ENCODE measurements around the gene ONECUT3. TPM values are rescaled to one million over a fixed set of nuclear protein-coding genes. Genes with fewer than 3 reads are reported as not detected.

Gene ONECUT3
- total RNA-seq, 4 donors from 2014 or later: 0.04 TPM; not detected in 3

GRCh38 chr19:1807695-1808394 is 54.5 kb downstream of the ONECUT3 start:
- TF ChIP-seq POLR2A (IDR thresholded peaks at IDR 0.05) (no peak), EP300 (IDR thresholded peaks at IDR 0.05) (no peak), CTCF (IDR thresholded peaks at IDR 0.05) (no peak), POLR2AphosphoS5 (IDR thresholded peaks at IDR 0.05) (no peak)
- peaks cover 0 to 15% (median 9%) of the 10 kb centered on the region in 3 donors for H3K4me1 ChIP-seq
- H3K27me3 ChIP-seq: no peaks in the 10 kb centered on the region
- H3K27ac ChIP-seq: no peak overlapping the region
- WGBS, 2 donors (ENCODE audit: low coverage in 1 of 2): 46 to 87% methylated on average over 3 to 5 of the region's 30 CpGs
- H3K4me3 ChIP-seq: no peak overlapping the region
- no peak for ATAC-seq
- H3K36me3 ChIP-seq: no peaks in the 10 kb centered on the region
- no peaks in the 10 kb centered on the region for H3K9me3 ChIP-seq

GRCh38 chr19:1808395-1808731 is 55.1 kb downstream of the ONECUT3 start:
- no peak for ATAC-seq
- Histone ChIP-seq H3K36me3 (no peaks in the 10 kb centered on the region), H3K27ac (no peak overlapping the region), H3K4me3 (no peak overlapping the region), H3K4me1 (peaks cover 0 to 21% (median 14%) of the 10 kb centered on the region in 3 donors), H3K27me3 (no peaks in the 10 kb centered on the region), H3K9me3 (no peaks in the 10 kb centered on the region)
- TF ChIP-seq CTCF (IDR thresholded peaks at IDR 0.05) (no peak), POLR2A (IDR thresholded peaks at IDR 0.05) (no peak), POLR2AphosphoS5 (IDR thresholded peaks at IDR 0.05) (no peak), EP300 (IDR thresholded peaks at IDR 0.05) (no peak)
- WGBS, 2 donors (ENCODE audit: low coverage in 1 of 2): 100% methylated on average over 1 of the region's 2 CpGs; no CpG with 5 or more reads in 1 of the 2 donors

- Histone ChIP-seq H3K27ac (no peak overlapping the region), H3K4me1 (peaks cover 0 to 26% (median 16%) of the 10 kb centered on the region in 3 donors)
- WGBS, 2 donors (ENCODE audit: low coverage in 1 of 2): 79% methylated on average over 3 of the region's 18 CpGs; no CpG with 5 or more reads in 1 of the 2 donors
Measured at GRCh38 chr19:1809678-1810077, 56.4 kb downstream of the ONECUT3 start.

DNA sequence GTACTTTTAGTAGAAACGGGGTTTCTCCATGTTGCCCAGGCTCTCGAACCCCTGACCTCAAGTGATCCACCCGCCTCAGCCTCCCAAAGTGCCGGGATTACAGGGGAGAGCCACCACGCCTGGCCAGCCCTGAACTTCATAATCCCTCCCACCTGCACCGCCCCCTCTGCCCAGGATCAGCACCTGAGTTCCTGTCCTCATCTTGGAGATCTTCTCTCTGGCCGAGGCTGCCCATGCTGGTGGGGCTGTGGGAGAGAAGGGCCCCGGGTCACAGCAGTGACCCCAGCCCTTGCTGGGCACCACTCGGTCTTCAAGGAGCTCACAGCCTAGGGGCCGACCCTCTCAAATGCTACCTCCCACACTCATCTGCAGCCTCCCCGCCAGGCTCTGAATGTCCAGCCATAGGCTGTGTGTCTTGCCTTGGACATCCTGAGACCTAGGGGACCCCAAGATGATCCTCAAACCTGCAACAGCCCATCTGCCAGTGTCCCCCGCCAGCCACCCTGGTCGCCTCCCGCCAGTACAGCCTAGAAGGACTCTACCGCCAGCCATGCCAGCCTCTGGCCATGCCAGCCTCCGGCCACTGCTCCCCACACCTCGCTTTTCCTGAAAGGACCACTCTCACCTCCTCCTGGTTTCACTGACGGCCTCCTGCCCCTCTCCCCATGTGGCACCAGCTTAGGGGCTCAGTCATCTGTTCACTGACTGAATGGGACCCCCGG is 57.3 kb downstream of the ONECUT3 start:
- Histone ChIP-seq H3K4me3 (no peak overlapping the region), H3K27me3 (no peaks in the 10 kb centered on the region), H3K4me1 (peaks cover 0 to 26% (median 16%) of the 10 kb centered on the region in 3 donors), H3K36me3 (peaks cover 0 to 13% of the 10 kb centered on the region in 2 donors), H3K27ac (peak overlapping the region in 3 of 4 donors; percentile 78 to 85 (median 78)), H3K9me3 (no peaks in the 10 kb centered on the region)
- 84 to 100% methylated on average over 1 to 10 of the region's 19 CpGs for WGBS, 2 donors (ENCODE audit: low coverage in 1 of 2)
- no peak for ATAC-seq
- TF ChIP-seq CTCF (IDR thresholded peaks at IDR 0.05): no peak
- no peak for TF ChIP-seq POLR2AphosphoS5 (IDR thresholded peaks at IDR 0.05)
- TF ChIP-seq POLR2A (IDR thresholded peaks at IDR 0.05): no peak
- TF ChIP-seq EP300 (IDR thresholded peaks at IDR 0.05): no peak

More at GRCh38 chr19:1809678-1810077, 56.4 kb downstream of the ONECUT3 start:
- Histone ChIP-seq H3K9me3 (no peaks in the 10 kb centered on the region), H3K27me3 (no peaks in the 10 kb centered on the region), H3K4me3 (no peak overlapping the region), H3K36me3 (peaks cover 0 to 3% of the 10 kb centered on the region in 2 donors)
- no peak for ATAC-seq
- no peak for TF ChIP-seq EP300 (IDR thresholded peaks at IDR 0.05)
- TF ChIP-seq POLR2A (IDR thresholded peaks at IDR 0.05): no peak
- no peak for TF ChIP-seq POLR2AphosphoS5 (IDR thresholded peaks at IDR 0.05)
- no peak for TF ChIP-seq CTCF (IDR thresholded peaks at IDR 0.05)
